NB4 (cell line): ENCODE measurements around the gene CENPV.
A peak's percentile ranks its signal among the peaks of the same experiment; 100 is the strongest.

Experiments used
- DNase-seq: peaks from one replicate; pipeline ENCODE4 v3.0.0; 2010; ENCODE audit warnings: low read depth
- H3K4me3 ChIP-seq: one replicate; pipeline ENCODE4 v1.5.1; 2011; ENCODE audit warnings: mild to moderate bottlenecking, low read depth, low read length, moderate library complexity
- CTCF ChIP-seq: IDR thresholded peaks from one replicate; pipeline ENCODE4 v1.5.1; 2012; ENCODE audit warnings: low read depth, low read length
- MAX ChIP-seq: IDR thresholded peaks from 2 replicates; pipeline ENCODE4 v1.6.1; 2011; ENCODE audit warnings: low read depth, low read length
- MYC ChIP-seq: IDR thresholded peaks from 2 replicates; pipeline ENCODE4 v1.6.1; 2011; ENCODE audit warnings: low read depth, low read length
- POLR2A ChIP-seq: IDR thresholded peaks from 2 replicates; pipeline ENCODE4 v1.6.1; 2011; ENCODE audit warnings: mild to moderate bottlenecking; ENCODE audit not compliant: insufficient read length; ENCODE audit errors: extremely low read depth

CENPV gene

GRCh38 chr17:16363749-16364536, 10.7 kb upstream of the CENPV start:
- DNase-seq: peak; percentile 86
- TF ChIP-seq MAX (peak; percentile 59; the same call in 1 of the 2 replicates), POLR2A (no peak), CTCF (peak; percentile 98), MYC (no peak)
- H3K4me3 ChIP-seq: no peak overlapping the region

GRCh38 chr17:16361874-16362273, 8.6 kb upstream of the CENPV start:
- no peak for DNase-seq
- no peak overlapping the region for H3K4me3 ChIP-seq
- TF ChIP-seq MAX: no peak
- no peak for TF ChIP-seq MYC
- no peak for TF ChIP-seq CTCF
- TF ChIP-seq POLR2A: no peak

- TF ChIP-seq CTCF: no peak
- H3K4me3 ChIP-seq: no peak overlapping the region
- DNase-seq: no peak
Measured at GRCh38 chr17:16358394-16358793, 5.1 kb upstream of the CENPV start.

- TF ChIP-seq MAX (no peak), POLR2A (no peak), CTCF (no peak), MYC (no peak)
- no peak overlapping the region for H3K4me3 ChIP-seq
- DNase-seq: no peak
Measured at GRCh38 chr17:16354585-16354984, 1.3 kb upstream of the CENPV start.

- TF ChIP-seq CTCF (no peak), POLR2A (no peak), MYC (no peak; the same call in 1 of the 2 replicates), MAX (no peak)
- peak; percentile 73 for DNase-seq
- H3K4me3 ChIP-seq: peak overlapping the region; percentile 87
Measured at GRCh38 chr17:16352667-16353316, 477 bp downstream of the CENPV start.
